Upper lobe of left lung (tissue), 4 donors: Measurements from ENCODE around the gene DIAPH1.

Source experiments
- EP300 ChIP-seq, 4 donors: sonication (generic); formaldehyde crosslinking; IDR thresholded peaks; one replicate each; pipeline ENCODE4 v1.5.1; 2017; ENCODE audit warnings: antibody characterized with exemption in 4 of 4, control low read depth in 2 of 4
- POLR2A ChIP-seq, 4 donors: fragments of 450-650 bp; IDR thresholded peaks; one replicate each; pipeline ENCODE4 v1.5.1; 2016 to 2017; ENCODE audit warnings: antibody characterized with exemption in 4 of 4, mild to moderate bottlenecking in 2 of 4
- POLR2AphosphoS5 ChIP-seq, 2 donors: sonication (generic); formaldehyde crosslinking; IDR thresholded peaks; one replicate each; pipeline ENCODE4 v1.5.1; 2017; ENCODE audit warnings: antibody characterized with exemption in 2 of 2
- TF ChIP-seq, protein P1 (sequence below), 6 experiments: fragments of 450-650 bp in 4 of 6; fragments of 200-600 bp in 2 of 6; sonication (generic) in 2 of 6; IDR thresholded peaks; one replicate each; pipeline ENCODE4 v1.5.1; 2016 to 2019; ENCODE audit warnings: antibody characterized with exemption in 6 of 6

GRCh38 chr5:141632650-141633049, 13.8 kb upstream of the DIAPH1 start:
- TF ChIP-seq POLR2A (IDR thresholded peaks at IDR 0.05), result no peak
- TF ChIP-seq, protein P1, sequence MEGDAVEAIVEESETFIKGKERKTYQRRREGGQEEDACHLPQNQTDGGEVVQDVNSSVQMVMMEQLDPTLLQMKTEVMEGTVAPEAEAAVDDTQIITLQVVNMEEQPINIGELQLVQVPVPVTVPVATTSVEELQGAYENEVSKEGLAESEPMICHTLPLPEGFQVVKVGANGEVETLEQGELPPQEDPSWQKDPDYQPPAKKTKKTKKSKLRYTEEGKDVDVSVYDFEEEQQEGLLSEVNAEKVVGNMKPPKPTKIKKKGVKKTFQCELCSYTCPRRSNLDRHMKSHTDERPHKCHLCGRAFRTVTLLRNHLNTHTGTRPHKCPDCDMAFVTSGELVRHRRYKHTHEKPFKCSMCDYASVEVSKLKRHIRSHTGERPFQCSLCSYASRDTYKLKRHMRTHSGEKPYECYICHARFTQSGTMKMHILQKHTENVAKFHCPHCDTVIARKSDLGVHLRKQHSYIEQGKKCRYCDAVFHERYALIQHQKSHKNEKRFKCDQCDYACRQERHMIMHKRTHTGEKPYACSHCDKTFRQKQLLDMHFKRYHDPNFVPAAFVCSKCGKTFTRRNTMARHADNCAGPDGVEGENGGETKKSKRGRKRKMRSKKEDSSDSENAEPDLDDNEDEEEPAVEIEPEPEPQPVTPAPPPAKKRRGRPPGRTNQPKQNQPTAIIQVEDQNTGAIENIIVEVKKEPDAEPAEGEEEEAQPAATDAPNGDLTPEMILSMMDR (IDR thresholded peaks at IDR 0.05), result no peak
- TF ChIP-seq EP300 (IDR thresholded peaks at IDR 0.05), result no peak
- TF ChIP-seq POLR2AphosphoS5 (IDR thresholded peaks at IDR 0.05), result no peak
